ENCODE data around the gene ABHD14A. TPM values are rescaled to one million over a fixed set of nuclear protein-coding genes. Genes with fewer than 3 reads are reported as not detected.

The ABHD14A gene
- total and polyA plus RNA-seq, 2 of the 4 experiments (the other 2 are of a cell fraction) = 3.4 to 10.0 TPM

DNA sequence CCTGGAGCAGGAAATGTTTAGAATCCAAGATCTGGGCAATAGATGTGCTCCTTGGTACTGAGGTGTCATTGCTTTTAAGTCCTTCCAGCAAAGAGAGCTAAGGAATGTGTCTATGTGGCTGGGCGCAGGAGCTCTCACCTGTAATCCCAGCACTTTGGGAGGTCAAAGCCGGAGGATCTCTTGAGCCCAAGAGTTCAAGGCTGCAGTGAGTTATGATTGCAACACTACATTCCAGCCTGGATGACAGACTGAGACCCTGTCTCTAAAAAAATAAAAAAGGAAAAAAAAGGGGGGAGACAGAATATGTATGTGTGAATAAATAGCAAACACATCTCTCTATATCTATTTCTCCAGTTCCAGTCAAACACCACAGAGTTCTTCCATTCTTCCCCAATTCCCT lies 24.0 kb upstream of the ABHD14A start:
- ChIA-PET POLR2A (ENCODE audit: unreplicated experiment) (no interaction called here), CTCF (interaction anchor here (0.6 to 0.9 kb wide), 2 partner anchors 29 to 330 kb away, joined by 3 to 4 read pairs; no protein-coding TSS in a partner anchor)
- Histone ChIP-seq H4K91ac (ENCODE audit: insufficient read depth, low read depth, low read length) (no peak overlapping the region), H2AK5ac (ENCODE audit: low read depth, low read length) (no peak overlapping the region), H3K56ac (ENCODE audit: extremely low read depth, insufficient read depth, low read length) (no peak overlapping the region), H3K4ac (ENCODE audit: low read depth, low read length) (no peak overlapping the region), H4K5ac (ENCODE audit: low read depth, low read length) (no peak overlapping the region), H2BK5ac (ENCODE audit: low read depth, low read length, poor library complexity, severe bottlenecking) (no peak overlapping the region), H3K4me3 (ENCODE audit: insufficient read depth, low read depth, low read length) (no peak overlapping the region), H3K4me1 (ENCODE audit: control insufficient read depth, insufficient read depth, low read length) (peaks cover 9% of the 10 kb centered on the region), H3K36me3 (ENCODE audit: control insufficient read depth, insufficient read depth, low read length) (peaks cover 2% of the 10 kb centered on the region; the same call in 1 of the 2 replicates), H2BK120ac (ENCODE audit: low read depth, low read length) (no peak overlapping the region), H3K79me1 (ENCODE audit: low read depth in 1 of 2, low read length in 2 of 2) (no peaks in the 10 kb centered on the region), H3K9ac (ENCODE audit: low read depth, low read length) (no peak overlapping the region), H3K23ac (ENCODE audit: low read depth, low read length) (no peak overlapping the region), H2AFZ (replicated peaks; ENCODE audit: low read length, poor library complexity) (no peak overlapping the region), H3K18ac (ENCODE audit: low read depth, low read length) (no peak overlapping the region), H3K9me1 (ENCODE audit: insufficient read depth, low read length) (peaks cover 6% of the 10 kb centered on the region; the same call in 1 of the 2 replicates), H4K8ac (ENCODE audit: low read depth in 2 of 2, low read length in 2 of 2) (no peak overlapping the region), H2BK15ac (ENCODE audit: low read depth, low read length) (no peak overlapping the region), H3K9me3 (ENCODE audit: control insufficient read depth, insufficient read depth, low read length) (no peaks in the 10 kb centered on the region), H3K14ac (replicated peaks; ENCODE audit: low read depth, low read length) (no peak overlapping the region), H3K27ac (ENCODE audit: insufficient read depth, low read length) (no peak overlapping the region), H2AK9ac (replicated peaks; ENCODE audit: low read depth, low read length, poor library complexity) (no peak overlapping the region), H3K27me3 (ENCODE audit: control insufficient read depth, insufficient read depth, low read length) (no peaks in the 10 kb centered on the region), H2BK20ac (ENCODE audit: low read depth, low read length) (no peak overlapping the region), H4K20me1 (ENCODE audit: insufficient read depth, low read length) (no peaks in the 10 kb centered on the region), H3K4me2 (ENCODE audit: low read depth, low read length) (no peak overlapping the region)
- dilution Hi-C loops (cut with HindIII; ENCODE audit: low sequenced_read_pairs, unreplicated experiment) (no loop called here), intact Hi-C loops (cut with micrococcal nuclease) (no loop called here), in situ Hi-C loops (cut with MboI; ENCODE audit: low sequenced_read_pairs) (loop anchor here (25.0 kb wide), 1 partner anchor 1614 kb away; the partner anchor contains the start of genes RASSF1, TUSC2 and ZMYND10)
- no TSS peak for BruUV-seq (replicated peaks)
- DNase-seq (no peak), ATAC-seq (ENCODE audit: low read depth) (no peak)
- TF ChIP-seq MXI1 (IDR thresholded peaks at IDR 0.05; ENCODE audit: borderline replicate concordance, low read depth, low read length) = no peak
- TF ChIP-seq FOS (IDR thresholded peaks at IDR 0.05; ENCODE audit: low read depth, low read length) = no peak
- TF ChIP-seq, protein P1, sequence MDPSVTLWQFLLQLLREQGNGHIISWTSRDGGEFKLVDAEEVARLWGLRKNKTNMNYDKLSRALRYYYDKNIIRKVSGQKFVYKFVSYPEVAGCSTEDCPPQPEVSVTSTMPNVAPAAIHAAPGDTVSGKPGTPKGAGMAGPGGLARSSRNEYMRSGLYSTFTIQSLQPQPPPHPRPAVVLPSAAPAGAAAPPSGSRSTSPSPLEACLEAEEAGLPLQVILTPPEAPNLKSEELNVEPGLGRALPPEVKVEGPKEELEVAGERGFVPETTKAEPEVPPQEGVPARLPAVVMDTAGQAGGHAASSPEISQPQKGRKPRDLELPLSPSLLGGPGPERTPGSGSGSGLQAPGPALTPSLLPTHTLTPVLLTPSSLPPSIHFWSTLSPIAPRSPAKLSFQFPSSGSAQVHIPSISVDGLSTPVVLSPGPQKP (IDR thresholded peaks at IDR 0.05; ENCODE audit: borderline replicate concordance, low read depth, low read length) = no peak
- no peak for TF ChIP-seq RCOR1 (IDR thresholded peaks at IDR 0.05; ENCODE audit: insufficient replicate concordance, low read length)
- no peak for TF ChIP-seq CHD1 (IDR thresholded peaks at IDR 0.05; ENCODE audit: low read depth, low read length)
- no peak for TF ChIP-seq MAZ (IDR thresholded peaks at IDR 0.05; ENCODE audit: borderline replicate concordance, low read depth, low read length)
- TF ChIP-seq CEBPB (IDR thresholded peaks at IDR 0.05; ENCODE audit: low read depth, low read length) = no peak
- TF ChIP-seq, protein P2, sequence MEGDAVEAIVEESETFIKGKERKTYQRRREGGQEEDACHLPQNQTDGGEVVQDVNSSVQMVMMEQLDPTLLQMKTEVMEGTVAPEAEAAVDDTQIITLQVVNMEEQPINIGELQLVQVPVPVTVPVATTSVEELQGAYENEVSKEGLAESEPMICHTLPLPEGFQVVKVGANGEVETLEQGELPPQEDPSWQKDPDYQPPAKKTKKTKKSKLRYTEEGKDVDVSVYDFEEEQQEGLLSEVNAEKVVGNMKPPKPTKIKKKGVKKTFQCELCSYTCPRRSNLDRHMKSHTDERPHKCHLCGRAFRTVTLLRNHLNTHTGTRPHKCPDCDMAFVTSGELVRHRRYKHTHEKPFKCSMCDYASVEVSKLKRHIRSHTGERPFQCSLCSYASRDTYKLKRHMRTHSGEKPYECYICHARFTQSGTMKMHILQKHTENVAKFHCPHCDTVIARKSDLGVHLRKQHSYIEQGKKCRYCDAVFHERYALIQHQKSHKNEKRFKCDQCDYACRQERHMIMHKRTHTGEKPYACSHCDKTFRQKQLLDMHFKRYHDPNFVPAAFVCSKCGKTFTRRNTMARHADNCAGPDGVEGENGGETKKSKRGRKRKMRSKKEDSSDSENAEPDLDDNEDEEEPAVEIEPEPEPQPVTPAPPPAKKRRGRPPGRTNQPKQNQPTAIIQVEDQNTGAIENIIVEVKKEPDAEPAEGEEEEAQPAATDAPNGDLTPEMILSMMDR (conservative IDR thresholded peaks at IDR 0.05; ENCODE audit: low read depth, low read length) = no peak
- no peak for TF ChIP-seq RAD21 (IDR thresholded peaks at IDR 0.05; ENCODE audit: low read length)
- TF ChIP-seq BHLHE40 (IDR thresholded peaks at IDR 0.05; ENCODE audit: low read depth, low read length) = no peak
- TF ChIP-seq, protein P3, sequence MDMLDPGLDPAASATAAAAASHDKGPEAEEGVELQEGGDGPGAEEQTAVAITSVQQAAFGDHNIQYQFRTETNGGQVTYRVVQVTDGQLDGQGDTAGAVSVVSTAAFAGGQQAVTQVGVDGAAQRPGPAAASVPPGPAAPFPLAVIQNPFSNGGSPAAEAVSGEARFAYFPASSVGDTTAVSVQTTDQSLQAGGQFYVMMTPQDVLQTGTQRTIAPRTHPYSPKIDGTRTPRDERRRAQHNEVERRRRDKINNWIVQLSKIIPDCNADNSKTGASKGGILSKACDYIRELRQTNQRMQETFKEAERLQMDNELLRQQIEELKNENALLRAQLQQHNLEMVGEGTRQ (IDR thresholded peaks at IDR 0.05; ENCODE audit: low read depth, low read length) = no peak
- TF ChIP-seq RFX5 (IDR thresholded peaks at IDR 0.05; ENCODE audit: low read depth, low read length) = no peak
- WGBS, 2 experiments (ENCODE audit: extremely low coverage in 2 of 2, insufficient read length in 1 of 2) = 80% methylated on average over 1 of the region's 2 CpGs; no CpG with 5 or more reads in 1 of the 2 experiments
